ENCODE measurements around the gene ACO2. TPM values are rescaled to one million over a fixed set of nuclear protein-coding genes. Genes with fewer than 3 reads are reported as not detected.

The ACO2 gene
- total and polyA plus RNA-seq, 10 of the 15 experiments (the other 5 are each of a cell fraction or from before 2014, with no cell fraction given), result 21.4 to 214 (median 88.5) TPM

GRCh38 chr22:41532908-41533825 lies 64.2 kb downstream of the ACO2 start (continued):
- TF ChIP-seq SRF (IDR thresholded peaks at IDR 0.05; ENCODE audit: low read depth in 2 of 2, low read length in 2 of 2) (no peak), GATAD2B (conservative IDR thresholded peaks at IDR 0.05; ENCODE audit: low read depth) (no peak), GABPA (IDR thresholded peaks at IDR 0.05; ENCODE audit: low read depth) (no peak)

- CTCF ChIA-PET, result interaction anchor here (0.7 to 1.9 kb wide), 3 partner anchors 9 to 334 kb away, joined by 4 to 14 read pairs (median 5); no protein-coding TSS in a partner anchor
- FAIRE-seq (no peak), DNase-seq (ENCODE audit: low read depth, low spot score) (no peak), ATAC-seq (no peak)
- Histone ChIP-seq H3K36me3 (ENCODE audit: control insufficient read depth in 2 of 2, insufficient read depth in 2 of 2, low read length in 1 of 2) (peaks cover 21 to 25% of the 10 kb centered on the region in 2 experiments), H3K27me3 (replicated peaks in 1 of 2; ENCODE audit: control insufficient read depth in 2 of 2, insufficient read depth in 2 of 2, low read length in 1 of 2) (no peaks in the 10 kb centered on the region), H2AFZ (ENCODE audit: control insufficient read depth, low read depth, low read length) (no peak overlapping the region), H4K20me1 (ENCODE audit: control insufficient read depth, insufficient read depth) (no peaks in the 10 kb centered on the region; the same call in 1 of the 2 replicates), H3K4me3 (no peak overlapping the region), H3K4me2 (ENCODE audit: control insufficient read depth, insufficient read depth) (no peak overlapping the region), H3K79me2 (ENCODE audit: control insufficient read depth, insufficient read depth, low read length) (peaks cover under 1% of the 10 kb centered on the region; the same call in 1 of the 2 replicates), H3K9ac (ENCODE audit: control insufficient read depth, insufficient read depth, low read length) (no peak overlapping the region), H3K4me1 (ENCODE audit: control insufficient read depth, insufficient read depth, low read length) (no peaks in the 10 kb centered on the region), H3K9me3 (replicated peaks; ENCODE audit: control insufficient read depth, insufficient read depth, low read length) (no peaks in the 10 kb centered on the region), H3K27ac (ENCODE audit: control insufficient read depth, insufficient read depth) (no peak overlapping the region)
- 82% methylated on average over 8 of the region's 8 CpGs for WGBS (ENCODE audit: insufficient coverage, insufficient replicate concordance, low lambda C conversion rate, missing lambda C conversion rate)
- SMC1A ChIA-PET (ENCODE audit: uncharacterized antibody, unreplicated experiment), result interaction anchor here (1.5 kb wide), 1 partner anchor 131 kb away, joined by 3 read pairs; no protein-coding TSS in a partner anchor
- TF ChIP-seq POLR2A (IDR thresholded peaks at IDR 0.05; ENCODE audit: low read depth, low read length) (0 out of 2 replicates have a peak, but pooled peaks have one; percentile 10), NFYB (IDR thresholded peaks at IDR 0.05; ENCODE audit: insufficient read depth, low read depth, low read length) (no peak), NFYA (IDR thresholded peaks at IDR 0.05; ENCODE audit: borderline replicate concordance, low read depth, low read length) (no peak), BMI1 (IDR thresholded peaks at IDR 0.05; ENCODE audit: borderline replicate concordance) (no peak), ZNF622 (IDR thresholded peaks at IDR 0.05) (no peak), HDGF (IDR thresholded peaks at IDR 0.05) (no peak), USF1 (IDR thresholded peaks at IDR 0.05; ENCODE audit: borderline replicate concordance, extremely low read length, insufficient read depth, low read depth, low read length) (no peak), SREBF1 (IDR thresholded peaks at IDR 0.05; ENCODE audit: low read length) (no peak)
- RAD21 ChIA-PET (ENCODE audit: unreplicated experiment), result no interaction called here
- POLR2A ChIA-PET, result no interaction called here
- BruUV-seq (replicated peaks), result no TSS peak
- intact Hi-C loops (cut with micrococcal nuclease; ENCODE audit: unreplicated experiment) (no loop called here), in situ Hi-C loops (cut with MboI) (no loop called here)
Measured at GRCh38 chr22:41534219-41534618, 65.3 kb downstream of the ACO2 start.

Measured in GM12878 (cell line).